ENCODE measurements around the gene BMPR2.

The BMPR2 gene

GRCh38 chr2:202455114-202455513 is 79.0 kb downstream of the BMPR2 start:
- no peak for TF ChIP-seq CTCF (IDR thresholded peaks at IDR 0.05)
- H3K9me3 ChIP-seq = no peaks in the 10 kb centered on the region
- H3K27me3 ChIP-seq = no peaks in the 10 kb centered on the region
- H3K36me3 ChIP-seq = no peaks in the 10 kb centered on the region
- H3K4me1 ChIP-seq (ENCODE audit: control insufficient read depth in 1 of 2, insufficient read depth in 1 of 2, low read depth in 1 of 2, low read length in 1 of 2) = no peaks in the 10 kb centered on the region
- no peak overlapping the region for H3K4me3 ChIP-seq (ENCODE audit: low read depth in 1 of 2, low read length in 1 of 2)
- no peak overlapping the region for H3K27ac ChIP-seq

- Histone ChIP-seq H3K27ac (no peak overlapping the region), H3K4me3 (ENCODE audit: low read depth in 1 of 2, low read length in 1 of 2) (no peak overlapping the region), H3K9me3 (no peaks in the 10 kb centered on the region), H3K27me3 (no peaks in the 10 kb centered on the region), H3K36me3 (no peaks in the 10 kb centered on the region), H3K4me1 (ENCODE audit: control insufficient read depth in 1 of 2, insufficient read depth in 1 of 2, low read depth in 1 of 2, low read length in 1 of 2) (no peaks in the 10 kb centered on the region)
- no peak for TF ChIP-seq CTCF (IDR thresholded peaks at IDR 0.05)
Measured at GRCh38 chr2:202460119-202460518, 84.0 kb downstream of the BMPR2 start.

GRCh38 chr2:202479090-202479489 is 103.0 kb downstream of the BMPR2 start:
- TF ChIP-seq CTCF (IDR thresholded peaks at IDR 0.05) = no peak
- Histone ChIP-seq H3K36me3 (no peaks in the 10 kb centered on the region), H3K27me3 (no peaks in the 10 kb centered on the region), H3K4me1 (ENCODE audit: control insufficient read depth in 1 of 2, insufficient read depth in 1 of 2, low read depth in 1 of 2, low read length in 1 of 2) (no peaks in the 10 kb centered on the region), H3K4me3 (ENCODE audit: low read depth in 1 of 2, low read length in 1 of 2) (no peak overlapping the region), H3K9me3 (no peaks in the 10 kb centered on the region), H3K27ac (no peak overlapping the region)

GRCh38 chr2:202479610-202480009 is 103.5 kb downstream of the BMPR2 start:
- no peaks in the 10 kb centered on the region for H3K27me3 ChIP-seq

GRCh38 chr2:202486351-202486750 is 110.2 kb downstream of the BMPR2 start:
- no peaks in the 10 kb centered on the region for H3K9me3 ChIP-seq
- TF ChIP-seq CTCF (IDR thresholded peaks at IDR 0.05) = no peak
- no peaks in the 10 kb centered on the region for H3K4me1 ChIP-seq (ENCODE audit: control insufficient read depth in 1 of 2, insufficient read depth in 1 of 2, low read depth in 1 of 2, low read length in 1 of 2)
- H3K4me3 ChIP-seq (ENCODE audit: low read depth in 1 of 2, low read length in 1 of 2) = no peak overlapping the region
- H3K27ac ChIP-seq = no peak overlapping the region
- no peaks in the 10 kb centered on the region for H3K27me3 ChIP-seq
- no peaks in the 10 kb centered on the region for H3K36me3 ChIP-seq

More at GRCh38 chr2:202479610-202480009, 103.5 kb downstream of the BMPR2 start:
- no peaks in the 10 kb centered on the region for H3K36me3 ChIP-seq
- H3K9me3 ChIP-seq = no peaks in the 10 kb centered on the region
- no peak overlapping the region for H3K4me3 ChIP-seq (ENCODE audit: low read depth in 1 of 2, low read length in 1 of 2)
- H3K27ac ChIP-seq = no peak overlapping the region
- TF ChIP-seq CTCF (IDR thresholded peaks at IDR 0.05) = no peak
- no peaks in the 10 kb centered on the region for H3K4me1 ChIP-seq (ENCODE audit: control insufficient read depth in 1 of 2, insufficient read depth in 1 of 2, low read depth in 1 of 2, low read length in 1 of 2)

- Histone ChIP-seq H3K9me3 (no peaks in the 10 kb centered on the region), H3K27me3 (no peaks in the 10 kb centered on the region), H3K36me3 (no peaks in the 10 kb centered on the region), H3K4me1 (ENCODE audit: control insufficient read depth in 1 of 2, insufficient read depth in 1 of 2, low read depth in 1 of 2, low read length in 1 of 2) (no peaks in the 10 kb centered on the region), H3K27ac (no peak overlapping the region), H3K4me3 (ENCODE audit: low read depth in 1 of 2, low read length in 1 of 2) (no peak overlapping the region)
- TF ChIP-seq CTCF (IDR thresholded peaks at IDR 0.05) = no peak
Measured at GRCh38 chr2:202488671-202489070, 112.5 kb downstream of the BMPR2 start.
